ENCODE data around the gene ARHGEF7.
"Not testable (repeated sequence)": the region's sequence is repeated elsewhere in the genome, so short reads cannot be mapped to it uniquely, and the experiment has no call there.

Gene ARHGEF7

GRCh38 chr13:111198732-111199378 is 83.7 kb downstream of the ARHGEF7 start:
- not testable (repeated sequence) for DNase-seq (ENCODE audit: low spot score)

GRCh38 chr13:111201304-111201940 is 86.3 kb downstream of the ARHGEF7 start:
- DNase-seq (ENCODE audit: low spot score), result no peak

GRCh38 chr13:111202156-111202621 is 87.1 kb downstream of the ARHGEF7 start:
- DNase-seq (ENCODE audit: low spot score), result no peak

- peak; percentile 31 for DNase-seq (ENCODE audit: low spot score)
Observed at GRCh38 chr13:111202745-111203144, 87.6 kb downstream of the ARHGEF7 start.

GRCh38 chr13:111203736-111204389 is 88.8 kb downstream of the ARHGEF7 start:
- DNase-seq (ENCODE audit: low spot score), result no peak

GRCh38 chr13:111204438-111205177 is 89.5 kb downstream of the ARHGEF7 start:
- no peak for DNase-seq (ENCODE audit: low spot score)

- no peak for DNase-seq (ENCODE audit: low spot score)
Observed at GRCh38 chr13:111206148-111206547, 91.0 kb downstream of the ARHGEF7 start.

GRCh38 chr13:111209613-111210012 is 94.5 kb downstream of the ARHGEF7 start:
- no peak for DNase-seq (ENCODE audit: low spot score)

DNA sequence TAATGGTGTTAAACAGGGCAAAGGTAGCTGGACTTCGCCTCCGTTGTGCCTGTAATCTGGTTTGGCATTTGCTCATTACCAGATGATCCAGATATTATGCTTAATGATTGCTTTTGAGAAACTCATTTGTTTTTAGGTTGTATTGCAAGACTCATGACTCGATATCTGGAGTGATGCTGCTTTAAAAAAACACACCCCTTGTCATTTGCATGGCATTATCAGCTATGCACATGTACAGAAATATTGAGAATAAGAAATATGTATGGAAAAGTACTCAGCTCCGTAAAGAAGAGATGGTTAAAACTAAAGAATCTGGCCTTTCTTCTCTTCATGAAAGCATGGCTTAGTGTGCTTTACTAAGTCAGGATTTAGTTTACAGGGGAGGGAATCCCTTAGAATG is 95.0 kb downstream of the ARHGEF7 start:
- DNase-seq (ENCODE audit: low spot score), result no peak

- no peak for DNase-seq (ENCODE audit: low spot score)
Observed at GRCh38 chr13:111210544-111211469, 95.7 kb downstream of the ARHGEF7 start.

- no peak for DNase-seq (ENCODE audit: low spot score)
Observed at GRCh38 chr13:111211789-111212516, 96.8 kb downstream of the ARHGEF7 start.

DNA sequence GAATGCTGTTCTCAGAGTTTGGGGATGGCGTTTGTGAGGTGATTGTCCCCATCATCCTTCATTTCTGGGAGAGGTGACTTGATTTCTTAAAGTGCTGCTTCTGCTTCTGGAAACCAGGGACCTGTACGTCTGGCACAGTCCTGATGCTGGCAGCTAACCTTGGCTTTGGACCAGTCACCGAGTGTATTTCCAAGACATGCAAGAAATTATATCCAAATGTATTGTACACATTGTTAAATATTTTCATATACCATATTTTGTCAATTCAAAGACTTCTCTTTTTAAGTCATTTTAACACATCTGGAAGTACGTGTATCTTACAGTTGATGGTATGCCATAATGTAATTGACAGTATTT is 97.4 kb downstream of the ARHGEF7 start:
- DNase-seq (ENCODE audit: low spot score), result no peak

DNA sequence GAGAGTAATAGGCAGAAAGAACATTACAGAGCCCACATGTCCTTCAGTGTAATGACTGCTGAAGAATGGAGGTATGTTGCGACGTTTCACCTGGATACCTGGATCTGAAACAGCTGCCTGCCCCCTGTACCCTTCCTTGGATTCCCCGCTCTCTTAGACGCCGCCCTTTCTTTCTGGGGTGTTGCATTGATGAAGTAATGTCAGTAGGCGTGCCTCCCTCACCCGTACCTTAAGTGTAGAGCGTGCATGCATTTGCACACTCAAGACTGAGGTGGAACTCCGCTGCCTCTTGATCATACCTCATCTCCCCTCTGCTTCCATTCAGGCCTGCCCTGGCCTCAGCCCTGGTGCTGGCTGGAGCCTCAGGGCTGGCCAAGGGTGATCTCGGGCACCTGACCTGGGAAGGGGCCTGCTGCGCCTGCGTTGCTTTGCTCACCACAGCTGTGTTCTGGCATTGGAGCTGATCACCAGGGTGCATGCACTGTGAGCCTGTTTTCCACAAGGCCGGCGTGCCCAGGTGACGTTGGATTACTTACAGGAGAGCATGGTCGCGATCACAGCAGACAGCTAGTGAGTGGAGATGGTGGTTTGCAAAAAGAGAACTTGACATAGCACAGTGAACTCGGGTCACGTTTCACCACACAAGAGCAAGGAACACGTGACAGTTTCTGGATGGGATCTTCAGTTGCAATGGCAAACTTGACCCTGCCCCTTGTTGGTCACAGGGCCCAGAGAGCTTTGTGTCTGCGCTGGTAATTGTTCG is 99.0 kb downstream of the ARHGEF7 start:
- DNase-seq (ENCODE audit: low spot score), result no peak

GRCh38 chr13:111215081-111216047 is 100.3 kb downstream of the ARHGEF7 start:
- DNase-seq (ENCODE audit: low spot score), result no peak

DNA sequence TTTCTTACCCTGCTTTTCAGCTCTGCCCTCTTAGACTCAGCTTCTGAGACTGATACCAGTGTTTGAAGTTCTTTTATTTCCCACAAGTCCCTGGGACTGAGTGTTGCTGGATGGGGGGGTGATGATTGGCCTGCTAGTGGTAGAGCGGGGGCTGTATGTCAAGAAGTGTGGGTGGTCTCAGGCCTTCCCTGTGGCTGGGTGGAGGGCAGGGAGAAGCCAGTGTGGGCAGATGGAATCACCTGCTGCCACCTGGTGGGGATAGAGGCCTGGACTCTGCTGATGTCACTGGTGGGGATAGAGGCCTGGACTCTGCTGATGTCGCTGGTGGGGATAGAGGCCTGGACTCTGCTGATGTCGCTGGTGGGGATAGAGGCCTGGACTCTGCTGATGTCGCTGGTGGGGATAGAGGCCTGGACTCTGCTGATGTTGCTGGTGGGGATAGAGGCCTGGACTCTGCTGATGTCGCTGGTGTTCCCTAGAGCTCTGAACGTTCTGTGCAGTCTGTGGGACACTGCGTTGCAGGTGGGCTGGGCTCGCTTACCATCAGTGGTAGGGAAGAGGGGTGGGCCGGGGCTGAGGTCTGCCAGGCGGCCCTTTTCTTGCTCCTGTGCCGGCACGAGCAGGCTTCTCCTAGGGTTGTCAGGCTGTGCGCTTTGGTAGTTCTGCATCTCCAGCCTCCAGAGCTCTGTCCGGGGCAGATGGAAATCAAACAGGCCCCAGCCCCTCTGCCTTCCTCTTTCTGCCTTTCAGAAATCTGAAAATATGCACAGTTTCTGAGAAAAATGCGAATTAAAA is 101.3 kb downstream of the ARHGEF7 start:
- peak; percentile 25 for DNase-seq (ENCODE audit: low spot score)

- DNase-seq (ENCODE audit: low spot score), result no peak
Observed at GRCh38 chr13:111217641-111218040, 102.5 kb downstream of the ARHGEF7 start.

GRCh38 chr13:111219280-111219679 is 104.2 kb downstream of the ARHGEF7 start:
- no peak for DNase-seq (ENCODE audit: low spot score)

- DNase-seq (ENCODE audit: low spot score), result no peak
Observed at GRCh38 chr13:111219950-111220349, 104.8 kb downstream of the ARHGEF7 start.

All from CD4-positive, alpha-beta T cell treated with Interleukin-6 at 100 ng/mL for 8 hours (primary cell).